HepG2 (cell line): ENCODE data around the gene KLHL3.

Experiments
- CTCF ChIP-seq: sonication (generic); formaldehyde crosslinking; IDR thresholded peaks from 2 replicates; pipeline ENCODE4 v1.5.0; 2020; ENCODE audit warnings: mild to moderate bottlenecking, missing genetic modification reagents, moderate library complexity
- ELF3 ChIP-seq: IDR thresholded peaks from 2 replicates; pipeline ENCODE4 v1.6.1; 2016; ENCODE audit warnings: missing genetic modification reagents, missing compliant biosample characterization
- GABPB1 ChIP-seq: IDR thresholded peaks from 2 replicates; pipeline ENCODE4 v1.6.1; 2016; ENCODE audit warnings: mild to moderate bottlenecking, missing genetic modification reagents, moderate library complexity, missing compliant biosample characterization
- POLR2AphosphoS5 ChIP-seq: IDR thresholded peaks from 2 replicates; pipeline ENCODE4 v1.6.1; 2012; ENCODE audit warnings: low read depth, low read length
- TERF1 ChIP-seq: sonication (generic); formaldehyde crosslinking; IDR thresholded peaks from 2 replicates; pipeline ENCODE4 v1.8.0; 2022; ENCODE audit warnings: mild to moderate bottlenecking, missing genetic modification reagents, moderate library complexity
- ZBTB25 ChIP-seq: IDR thresholded peaks from 2 replicates; pipeline ENCODE4 v1.6.1; 2018; ENCODE audit warnings: missing genetic modification reagents
- ZBTB7A ChIP-seq: sonication (generic); formaldehyde crosslinking; IDR thresholded peaks from 2 replicates; pipeline ENCODE4 v1.8.0; 2022; ENCODE audit warnings: mild to moderate bottlenecking, missing genetic modification reagents
- ZNF772 ChIP-seq: sonication (generic); formaldehyde crosslinking; IDR thresholded peaks from 2 replicates; pipeline ENCODE4 v1.5.0; 2020; ENCODE audit warnings: mild to moderate bottlenecking, missing genetic modification reagents

- TF ChIP-seq CTCF (CRISPR knock-in tag) (no peak), ELF3 (no peak), ZBTB7A (CRISPR knock-in tag) (no peak), TERF1 (no peak), POLR2AphosphoS5 (no peak), ZBTB25 (CRISPR knock-in tag) (no peak), GABPB1 (CRISPR knock-in tag) (no peak), ZNF772 (no peak)
These were observed 160.0 kb downstream of the KLHL3 start for GRCh38 chr5:137575847-137576246.
